ENCODE data around the gene ACAP2.

DNA sequence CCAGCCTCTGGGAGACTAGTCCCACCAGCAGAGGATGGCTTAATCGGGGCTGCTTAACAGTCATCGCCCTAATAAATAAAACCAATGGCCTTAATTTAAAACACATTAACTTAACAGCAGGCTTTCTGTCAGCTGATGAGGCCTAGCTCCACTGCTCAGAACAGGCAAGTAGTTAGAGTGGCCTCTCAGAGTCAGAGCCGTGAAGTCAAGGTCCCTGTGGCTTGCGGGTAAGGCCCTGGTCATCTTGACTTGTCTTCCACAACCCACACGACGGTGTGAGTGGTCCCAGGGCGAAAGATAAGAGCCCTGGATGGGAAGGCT, 183.7 kb downstream of the ACAP2 start:
- no peak for TF ChIP-seq SP1 (IDR thresholded peaks at IDR 0.05)
- TF ChIP-seq FOXM1 (IDR thresholded peaks at IDR 0.05; ENCODE audit: borderline replicate concordance): no peak
- no peak for TF ChIP-seq ELF4 (IDR thresholded peaks at IDR 0.05)

Data from HEK293T (cell line).